Measurements from ENCODE around the gene ARHGAP24. TPM values are rescaled to one million over a fixed set of nuclear protein-coding genes. Genes with fewer than 3 reads are reported as not detected.

ARHGAP24 gene
- total and polyA plus RNA-seq, 12 donors: 0.72 to 53.4 (median 4.4) TPM

DNA sequence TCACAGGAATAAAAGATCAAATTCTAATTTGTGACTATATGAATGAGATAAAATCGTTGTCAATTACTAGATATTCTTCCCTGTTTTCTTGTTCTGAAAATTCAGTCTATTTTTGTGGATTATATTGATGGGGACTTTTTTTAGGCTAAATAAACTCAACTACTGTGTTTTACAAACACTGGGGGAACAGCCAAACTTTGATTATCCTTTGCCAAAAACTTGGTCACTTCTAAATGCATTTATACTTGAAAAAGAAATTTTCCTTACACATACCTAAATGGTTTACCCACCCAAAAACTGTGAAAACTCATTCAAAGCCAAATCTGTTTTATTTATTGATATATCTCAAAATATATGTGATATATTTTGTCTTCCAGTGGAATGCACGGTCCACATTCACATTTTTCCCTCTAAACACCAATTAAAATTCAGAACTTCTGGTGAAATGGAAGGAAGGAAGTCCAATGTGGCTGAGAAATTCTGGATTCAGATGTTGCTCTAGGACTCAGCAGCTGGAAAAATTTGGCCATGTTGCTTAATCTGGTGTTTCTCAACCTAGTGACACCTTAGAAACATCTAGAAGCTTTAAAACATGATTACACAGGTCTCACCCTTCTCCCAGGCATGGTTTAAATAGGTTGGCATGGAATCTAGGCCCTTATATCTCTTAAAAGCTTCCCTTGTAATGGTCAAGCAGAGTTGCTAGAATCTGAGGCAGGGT lies 28.6 kb upstream of the ARHGAP24 start:
- no peak for DNase-seq
- no peaks in the 10 kb centered on the region for H3K27me3 ChIP-seq
- WGBS, 4 donors: 79 to 89% (median 84%) methylated on average over 2 of the region's 2 CpGs
- no peak overlapping the region for H3K27ac ChIP-seq
- no peaks in the 10 kb centered on the region for H3K9me3 ChIP-seq (replicated peaks in 1 of 3)
- no peaks in the 10 kb centered on the region for H3K36me3 ChIP-seq (replicated peaks in 1 of 2)
- intact Hi-C loops (cut with DNase I): no loop called here
- no peak for TF ChIP-seq CTCF (IDR thresholded peaks at IDR 0.05)
- TF ChIP-seq POLR2A (IDR thresholded peaks at IDR 0.05): no peak
- H3K4me3 ChIP-seq: no peak overlapping the region
- H3K4me1 ChIP-seq (replicated peaks in 1 of 2): no peaks in the 10 kb centered on the region

DNA sequence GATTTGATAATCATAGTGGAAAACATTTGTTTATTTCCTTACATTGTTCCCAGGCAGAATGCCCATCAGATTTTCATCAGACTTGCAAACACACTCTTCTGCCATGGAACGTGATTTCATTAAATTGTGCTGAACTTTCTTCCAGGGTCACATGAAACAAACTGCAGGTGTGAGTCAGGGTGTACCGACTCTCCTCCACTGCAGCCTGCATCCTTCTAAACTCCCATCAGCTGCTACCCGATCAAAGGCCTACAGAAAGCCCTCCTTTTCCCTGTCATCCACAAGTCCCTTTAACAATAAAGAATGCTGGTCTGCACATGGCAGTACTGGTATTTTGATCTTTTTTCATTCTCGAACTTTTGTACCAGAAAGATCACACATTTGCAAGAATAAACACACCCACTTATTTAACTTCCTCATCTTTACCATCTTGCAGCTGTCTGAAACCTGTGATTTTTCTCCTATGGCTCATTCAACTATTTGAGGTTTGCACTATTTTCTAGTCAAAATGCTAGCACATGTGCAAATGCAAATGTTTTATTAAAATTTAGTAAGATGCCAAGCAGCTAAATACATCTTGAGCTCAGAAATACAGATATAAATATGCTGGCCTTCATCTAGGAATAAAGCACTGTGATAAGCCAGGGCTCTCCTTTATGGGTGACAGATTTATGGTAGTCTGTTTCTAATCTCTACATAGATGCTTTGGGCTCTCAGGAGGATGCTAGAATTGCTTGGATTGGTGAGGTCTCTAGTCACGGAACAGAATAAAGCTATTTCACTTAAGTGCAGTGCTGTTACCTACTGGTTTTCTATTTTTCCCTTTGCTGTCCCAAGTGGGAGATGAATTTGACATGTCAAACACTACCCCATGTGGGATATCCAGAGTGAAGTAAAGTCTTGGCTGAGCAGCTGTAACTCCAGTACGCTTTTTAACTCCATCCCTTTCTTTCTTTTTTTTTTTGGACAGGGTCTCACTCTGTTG lies 25.8 kb upstream of the ARHGAP24 start:
- H3K4me3 ChIP-seq: no peak overlapping the region
- H3K4me1 ChIP-seq (replicated peaks in 1 of 2): no peaks in the 10 kb centered on the region
- no peaks in the 10 kb centered on the region for H3K36me3 ChIP-seq (replicated peaks in 1 of 2)
- no peaks in the 10 kb centered on the region for H3K27me3 ChIP-seq
- no peak for DNase-seq
- H3K9me3 ChIP-seq (replicated peaks in 1 of 3): no peaks in the 10 kb centered on the region
- TF ChIP-seq POLR2A (IDR thresholded peaks at IDR 0.05) (no peak), CTCF (IDR thresholded peaks at IDR 0.05) (no peak)
- H3K27ac ChIP-seq: no peak overlapping the region
- WGBS, 4 donors: 59 to 72% (median 68%) methylated on average over 6 of the region's 6 CpGs
- intact Hi-C loops (cut with DNase I): no loop called here

DNA sequence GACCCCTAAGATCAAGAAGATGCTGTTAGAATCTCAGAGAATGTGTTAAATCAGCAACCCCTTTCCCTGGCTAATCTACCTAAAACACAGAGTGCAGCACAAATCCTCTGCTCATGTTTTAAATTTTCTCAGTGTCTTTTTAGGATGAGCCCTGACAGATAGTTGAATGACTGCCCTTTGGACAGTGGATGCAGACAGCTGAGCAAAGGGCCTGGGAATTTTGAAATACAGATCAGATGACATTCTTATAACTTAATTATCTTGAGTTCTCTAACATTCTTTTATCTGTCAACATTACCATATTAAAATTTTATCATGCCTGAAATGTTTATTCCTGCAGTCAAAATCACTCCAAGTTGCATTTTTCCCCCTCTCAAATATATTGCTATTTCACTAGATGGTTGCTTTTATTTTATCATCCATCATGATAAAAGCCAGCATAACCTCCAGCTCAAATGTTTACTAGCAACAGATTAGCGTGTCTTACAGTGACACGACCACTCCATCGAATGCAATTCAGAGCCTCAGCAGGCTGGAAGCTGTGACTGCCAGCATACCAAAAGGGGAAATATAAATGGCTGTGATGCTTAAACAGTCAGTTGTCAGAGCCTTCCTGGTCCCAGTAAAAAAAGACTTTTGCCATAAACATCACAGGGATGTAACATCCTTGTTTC lies 22.8 kb upstream of the ARHGAP24 start:
- no peak overlapping the region for H3K4me3 ChIP-seq
- H3K9me3 ChIP-seq (replicated peaks in 1 of 3): no peaks in the 10 kb centered on the region
- TF ChIP-seq POLR2A (IDR thresholded peaks at IDR 0.05) (no peak), CTCF (IDR thresholded peaks at IDR 0.05) (no peak)
- WGBS, 4 donors: 52 to 73% (median 68%) methylated on average over 3 of the region's 3 CpGs
- H3K36me3 ChIP-seq (replicated peaks in 1 of 2): no peaks in the 10 kb centered on the region
- no peak overlapping the region for H3K27ac ChIP-seq
- peaks cover 0 to 4% of the 10 kb centered on the region in 2 donors for H3K4me1 ChIP-seq (replicated peaks in 1 of 2)
- DNase-seq: no peak
- H3K27me3 ChIP-seq: no peaks in the 10 kb centered on the region
- intact Hi-C loops (cut with DNase I): no loop called here

DNA sequence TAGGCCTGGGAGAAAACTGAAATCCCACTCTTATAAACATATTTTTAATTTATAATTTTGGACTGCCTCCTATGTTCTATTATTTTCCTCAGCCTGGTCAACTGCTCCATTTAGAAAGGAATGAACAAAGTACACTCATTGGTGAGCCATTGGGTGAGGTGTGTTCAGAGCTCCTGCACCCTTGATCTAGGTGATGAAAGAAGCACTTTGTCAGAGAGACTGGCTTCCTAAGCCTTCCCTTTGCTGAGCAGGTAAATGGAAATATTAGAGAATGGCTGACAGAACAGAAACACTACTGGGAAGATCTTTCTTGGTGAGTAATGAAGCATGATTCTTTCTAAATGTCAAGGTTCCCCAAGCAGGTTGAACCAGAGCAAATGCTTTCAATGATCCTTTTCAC lies 19.0 kb upstream of the ARHGAP24 start:
- Histone ChIP-seq H3K4me3 (no peak overlapping the region), H3K9me3 (replicated peaks in 1 of 3) (no peaks in the 10 kb centered on the region), H3K27me3 (no peaks in the 10 kb centered on the region), H3K36me3 (replicated peaks in 1 of 2) (no peaks in the 10 kb centered on the region), H3K27ac (peak overlapping the region in 1 of 5 donors; percentile 18), H3K4me1 (replicated peaks in 1 of 2) (peaks cover 0 to 4% of the 10 kb centered on the region in 2 donors)
- TF ChIP-seq POLR2A (IDR thresholded peaks at IDR 0.05) (no peak), CTCF (IDR thresholded peaks at IDR 0.05) (no peak)
- DNase-seq: no peak
- intact Hi-C loops (cut with DNase I): no loop called here
